ENCODE measurements around the gene EPS15. TPM values are rescaled to one million over a fixed set of nuclear protein-coding genes. Genes with fewer than 3 reads are reported as not detected.

EPS15 gene
- total and polyA plus RNA-seq, 2 of the 8 experiments (the other 6 are each of a cell fraction or from before 2014, with no cell fraction given), result 15.9 to 57.2 TPM

DNA sequence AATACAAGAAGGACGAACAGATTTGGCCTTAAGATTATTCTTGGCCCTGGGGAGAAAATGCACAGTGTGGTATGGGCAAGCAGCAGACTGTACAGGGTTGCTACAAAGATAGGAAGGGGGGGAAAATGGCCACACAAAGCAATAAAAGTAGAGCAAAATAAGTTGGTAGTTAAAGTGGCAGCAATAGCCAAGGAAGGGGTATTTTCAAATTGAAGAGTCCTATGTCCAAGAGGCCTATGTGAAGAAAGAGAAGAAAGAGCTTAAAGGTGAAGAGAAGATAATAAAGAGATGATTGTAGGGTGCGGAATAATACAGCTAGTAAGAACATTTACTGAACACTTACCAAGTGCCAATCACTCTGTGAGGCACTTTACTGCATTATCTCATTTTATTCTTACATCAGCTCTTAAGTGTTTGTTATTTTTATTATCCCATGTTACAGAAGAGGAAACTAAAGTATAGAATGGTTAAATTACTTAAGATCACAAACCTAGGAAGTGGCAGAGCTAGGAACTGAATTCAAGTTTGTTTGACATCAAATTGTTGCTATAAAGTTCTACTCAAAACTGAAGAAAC lies 100.6 kb downstream of the EPS15 start (continued):
- TF ChIP-seq, protein P1, sequence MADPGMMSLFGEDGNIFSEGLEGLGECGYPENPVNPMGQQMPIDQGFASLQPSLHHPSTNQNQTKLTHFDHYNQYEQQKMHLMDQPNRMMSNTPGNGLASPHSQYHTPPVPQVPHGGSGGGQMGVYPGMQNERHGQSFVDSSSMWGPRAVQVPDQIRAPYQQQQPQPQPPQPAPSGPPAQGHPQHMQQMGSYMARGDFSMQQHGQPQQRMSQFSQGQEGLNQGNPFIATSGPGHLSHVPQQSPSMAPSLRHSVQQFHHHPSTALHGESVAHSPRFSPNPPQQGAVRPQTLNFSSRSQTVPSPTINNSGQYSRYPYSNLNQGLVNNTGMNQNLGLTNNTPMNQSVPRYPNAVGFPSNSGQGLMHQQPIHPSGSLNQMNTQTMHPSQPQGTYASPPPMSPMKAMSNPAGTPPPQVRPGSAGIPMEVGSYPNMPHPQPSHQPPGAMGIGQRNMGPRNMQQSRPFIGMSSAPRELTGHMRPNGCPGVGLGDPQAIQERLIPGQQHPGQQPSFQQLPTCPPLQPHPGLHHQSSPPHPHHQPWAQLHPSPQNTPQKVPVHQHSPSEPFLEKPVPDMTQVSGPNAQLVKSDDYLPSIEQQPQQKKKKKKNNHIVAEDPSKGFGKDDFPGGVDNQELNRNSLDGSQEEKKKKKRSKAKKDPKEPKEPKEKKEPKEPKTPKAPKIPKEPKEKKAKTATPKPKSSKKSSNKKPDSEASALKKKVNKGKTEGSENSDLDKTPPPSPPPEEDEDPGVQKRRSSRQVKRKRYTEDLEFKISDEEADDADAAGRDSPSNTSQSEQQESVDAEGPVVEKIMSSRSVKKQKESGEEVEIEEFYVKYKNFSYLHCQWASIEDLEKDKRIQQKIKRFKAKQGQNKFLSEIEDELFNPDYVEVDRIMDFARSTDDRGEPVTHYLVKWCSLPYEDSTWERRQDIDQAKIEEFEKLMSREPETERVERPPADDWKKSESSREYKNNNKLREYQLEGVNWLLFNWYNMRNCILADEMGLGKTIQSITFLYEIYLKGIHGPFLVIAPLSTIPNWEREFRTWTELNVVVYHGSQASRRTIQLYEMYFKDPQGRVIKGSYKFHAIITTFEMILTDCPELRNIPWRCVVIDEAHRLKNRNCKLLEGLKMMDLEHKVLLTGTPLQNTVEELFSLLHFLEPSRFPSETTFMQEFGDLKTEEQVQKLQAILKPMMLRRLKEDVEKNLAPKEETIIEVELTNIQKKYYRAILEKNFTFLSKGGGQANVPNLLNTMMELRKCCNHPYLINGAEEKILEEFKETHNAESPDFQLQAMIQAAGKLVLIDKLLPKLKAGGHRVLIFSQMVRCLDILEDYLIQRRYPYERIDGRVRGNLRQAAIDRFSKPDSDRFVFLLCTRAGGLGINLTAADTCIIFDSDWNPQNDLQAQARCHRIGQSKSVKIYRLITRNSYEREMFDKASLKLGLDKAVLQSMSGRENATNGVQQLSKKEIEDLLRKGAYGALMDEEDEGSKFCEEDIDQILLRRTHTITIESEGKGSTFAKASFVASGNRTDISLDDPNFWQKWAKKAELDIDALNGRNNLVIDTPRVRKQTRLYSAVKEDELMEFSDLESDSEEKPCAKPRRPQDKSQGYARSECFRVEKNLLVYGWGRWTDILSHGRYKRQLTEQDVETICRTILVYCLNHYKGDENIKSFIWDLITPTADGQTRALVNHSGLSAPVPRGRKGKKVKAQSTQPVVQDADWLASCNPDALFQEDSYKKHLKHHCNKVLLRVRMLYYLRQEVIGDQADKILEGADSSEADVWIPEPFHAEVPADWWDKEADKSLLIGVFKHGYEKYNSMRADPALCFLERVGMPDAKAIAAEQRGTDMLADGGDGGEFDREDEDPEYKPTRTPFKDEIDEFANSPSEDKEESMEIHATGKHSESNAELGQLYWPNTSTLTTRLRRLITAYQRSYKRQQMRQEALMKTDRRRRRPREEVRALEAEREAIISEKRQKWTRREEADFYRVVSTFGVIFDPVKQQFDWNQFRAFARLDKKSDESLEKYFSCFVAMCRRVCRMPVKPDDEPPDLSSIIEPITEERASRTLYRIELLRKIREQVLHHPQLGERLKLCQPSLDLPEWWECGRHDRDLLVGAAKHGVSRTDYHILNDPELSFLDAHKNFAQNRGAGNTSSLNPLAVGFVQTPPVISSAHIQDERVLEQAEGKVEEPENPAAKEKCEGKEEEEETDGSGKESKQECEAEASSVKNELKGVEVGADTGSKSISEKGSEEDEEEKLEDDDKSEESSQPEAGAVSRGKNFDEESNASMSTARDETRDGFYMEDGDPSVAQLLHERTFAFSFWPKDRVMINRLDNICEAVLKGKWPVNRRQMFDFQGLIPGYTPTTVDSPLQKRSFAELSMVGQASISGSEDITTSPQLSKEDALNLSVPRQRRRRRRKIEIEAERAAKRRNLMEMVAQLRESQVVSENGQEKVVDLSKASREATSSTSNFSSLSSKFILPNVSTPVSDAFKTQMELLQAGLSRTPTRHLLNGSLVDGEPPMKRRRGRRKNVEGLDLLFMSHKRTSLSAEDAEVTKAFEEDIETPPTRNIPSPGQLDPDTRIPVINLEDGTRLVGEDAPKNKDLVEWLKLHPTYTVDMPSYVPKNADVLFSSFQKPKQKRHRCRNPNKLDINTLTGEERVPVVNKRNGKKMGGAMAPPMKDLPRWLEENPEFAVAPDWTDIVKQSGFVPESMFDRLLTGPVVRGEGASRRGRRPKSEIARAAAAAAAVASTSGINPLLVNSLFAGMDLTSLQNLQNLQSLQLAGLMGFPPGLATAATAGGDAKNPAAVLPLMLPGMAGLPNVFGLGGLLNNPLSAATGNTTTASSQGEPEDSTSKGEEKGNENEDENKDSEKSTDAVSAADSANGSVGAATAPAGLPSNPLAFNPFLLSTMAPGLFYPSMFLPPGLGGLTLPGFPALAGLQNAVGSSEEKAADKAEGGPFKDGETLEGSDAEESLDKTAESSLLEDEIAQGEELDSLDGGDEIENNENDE (IDR thresholded peaks at IDR 0.05; ENCODE audit: insufficient replicate concordance, low read length), result no peak
- TF ChIP-seq RFX5 (IDR thresholded peaks at IDR 0.05; ENCODE audit: borderline replicate concordance, low read depth, low read length) (no peak), EZH2 (IDR thresholded peaks at IDR 0.05; ENCODE audit: low read depth, low read length, severe bottlenecking) (no peak), KDM4A (IDR thresholded peaks at IDR 0.05; ENCODE audit: low read depth, low read length, severe bottlenecking) (no peak), CTBP2 (IDR thresholded peaks at IDR 0.05; ENCODE audit: borderline replicate concordance, insufficient read depth, insufficient read length, low read length) (no peak), SIN3A (conservative IDR thresholded peaks at IDR 0.05 in 1 of 2, IDR thresholded peaks at IDR 0.05 in 1 of 2; ENCODE audit: low read depth in 1 of 2, low read length in 2 of 2) (no peak), GABPA (IDR thresholded peaks at IDR 0.05; ENCODE audit: borderline replicate concordance, insufficient read depth, low read length) (no peak), BACH1 (IDR thresholded peaks at IDR 0.05; ENCODE audit: low read length) (no peak), SIRT6 (IDR thresholded peaks at IDR 0.05; ENCODE audit: low read length) (no peak), CEBPB (IDR thresholded peaks at IDR 0.05; ENCODE audit: low read depth, low read length) (no peak), ASH2L (IDR thresholded peaks at IDR 0.05; ENCODE audit: low read length) (no peak)

All from H1 (cell line).